GM23338 (cell line): ENCODE measurements around the gene NFATC3.

Experiments used
- CTCF ChIP-seq, 2 experiments: fragments of 200-600 bp in 1 of 2; sonication (generic) in 1 of 2; conservative IDR thresholded peaks; 2 replicates each; pipeline versions ENCODE4 v1.5.1 to v1.6.1; 2016 to 2017; ENCODE audit warnings: antibody characterized with exemption in 2 of 2, low read depth in 2 of 2, mild to moderate bottlenecking in 2 of 2, moderate library complexity in 1 of 2
- REST ChIP-seq: IDR thresholded peaks from one replicate; pipeline ENCODE4 v1.6.1; 2018; ENCODE audit warnings: antibody characterized with exemption; ENCODE audit not compliant: unreplicated experiment
- STAT1 ChIP-seq: IDR thresholded peaks from one replicate; pipeline ENCODE4 v1.6.1; 2016; ENCODE audit warnings: antibody characterized with exemption; ENCODE audit not compliant: unreplicated experiment

GRCh38 chr16:68236137-68236825 is 151.1 kb downstream of the NFATC3 start:
- TF ChIP-seq REST (no peak), STAT1 (no peak), CTCF (conservative IDR thresholded peaks at IDR 0.05; ENCODE audit: low read depth in 2 of 2) (no peak)
